A673 (cell line): Measurements from ENCODE around the gene SPRTN.

Experiments
- EZH2 ChIP-seq: fragments of 200-600 bp; sonication (generic); IDR thresholded peaks from 2 replicates; pipeline ENCODE4 v1.6.1; 2017; ENCODE audit warnings: borderline replicate concordance, low read depth, mild to moderate bottlenecking, mixed read lengths, antibody characterized with exemption, low read length; ENCODE audit not compliant: poor library complexity, severe bottlenecking
- TF ChIP-seq, protein P1 (sequence below): fragments of 300-800, 200-600 bp; sonication (generic); conservative IDR thresholded peaks from 2 replicates; pipeline ENCODE4 v1.5.1; 2017; ENCODE audit warnings: low read depth, mild to moderate bottlenecking, antibody characterized with exemption, low read length, moderate library complexity, mixed read lengths

GRCh38 chr1:231396643-231397042, 58.5 kb downstream of the SPRTN start:
- no peak for TF ChIP-seq EZH2
- TF ChIP-seq, protein P1, sequence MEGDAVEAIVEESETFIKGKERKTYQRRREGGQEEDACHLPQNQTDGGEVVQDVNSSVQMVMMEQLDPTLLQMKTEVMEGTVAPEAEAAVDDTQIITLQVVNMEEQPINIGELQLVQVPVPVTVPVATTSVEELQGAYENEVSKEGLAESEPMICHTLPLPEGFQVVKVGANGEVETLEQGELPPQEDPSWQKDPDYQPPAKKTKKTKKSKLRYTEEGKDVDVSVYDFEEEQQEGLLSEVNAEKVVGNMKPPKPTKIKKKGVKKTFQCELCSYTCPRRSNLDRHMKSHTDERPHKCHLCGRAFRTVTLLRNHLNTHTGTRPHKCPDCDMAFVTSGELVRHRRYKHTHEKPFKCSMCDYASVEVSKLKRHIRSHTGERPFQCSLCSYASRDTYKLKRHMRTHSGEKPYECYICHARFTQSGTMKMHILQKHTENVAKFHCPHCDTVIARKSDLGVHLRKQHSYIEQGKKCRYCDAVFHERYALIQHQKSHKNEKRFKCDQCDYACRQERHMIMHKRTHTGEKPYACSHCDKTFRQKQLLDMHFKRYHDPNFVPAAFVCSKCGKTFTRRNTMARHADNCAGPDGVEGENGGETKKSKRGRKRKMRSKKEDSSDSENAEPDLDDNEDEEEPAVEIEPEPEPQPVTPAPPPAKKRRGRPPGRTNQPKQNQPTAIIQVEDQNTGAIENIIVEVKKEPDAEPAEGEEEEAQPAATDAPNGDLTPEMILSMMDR = no peak
